Activated T-cell treated with anti-CD3 and anti-CD28 coated beads, Interleukin-2, amount 50 U/mL, for 24 hours (primary cell): Measurements from ENCODE around the gene SNX21.

Experiments
- DNase-seq: peaks from one replicate; pipeline ENCODE4 v3.0.0-alpha.2; 2020
- H3K27ac Mint-ChIP-seq: 2 replicates; pipeline ENCODE4 v1.8.0; 2020; ENCODE audit warnings: mild to moderate bottlenecking, mixed read lengths
- H3K27me3 Mint-ChIP-seq: 2 replicates; pipeline ENCODE4 v1.8.0; 2020; ENCODE audit warnings: mixed read lengths
- H3K36me3 Mint-ChIP-seq: 2 replicates; pipeline ENCODE4 v1.8.0; 2020; ENCODE audit warnings: low read depth, mixed read lengths
- H3K4me1 Mint-ChIP-seq: 2 replicates; pipeline ENCODE4 v1.8.0; 2020; ENCODE audit warnings: low read depth, mixed read lengths
- H3K4me3 Mint-ChIP-seq: 2 replicates; pipeline ENCODE4 v1.8.0; 2020; ENCODE audit warnings: mild to moderate bottlenecking, moderate library complexity, mixed read lengths
- H3K9me3 Mint-ChIP-seq: 2 replicates; pipeline ENCODE4 v1.8.0; 2020; ENCODE audit warnings: mixed read lengths

Gene SNX21

DNA sequence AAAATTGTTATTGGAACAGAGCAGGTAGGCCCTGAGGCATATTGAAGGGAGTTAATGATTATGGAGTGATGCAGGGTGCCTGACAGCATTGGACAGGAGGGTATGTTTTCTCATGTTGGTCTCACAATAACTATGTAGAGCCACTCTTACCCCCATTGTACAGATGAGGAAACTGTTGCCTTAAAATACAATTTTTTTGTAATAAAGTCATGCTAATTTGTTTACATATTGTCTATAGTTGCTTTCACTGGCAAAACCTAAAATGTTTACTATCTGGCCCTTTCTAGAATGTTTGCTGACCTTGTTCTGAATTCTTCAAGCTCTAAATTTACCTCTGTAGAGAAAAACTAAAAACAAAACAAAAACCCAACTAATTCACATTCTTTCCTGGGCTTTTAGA, 17.9 kb downstream of the SNX21 start:
- Mint-ChIP-seq H3K27me3 (no peaks in the 10 kb centered on the region), H3K9me3 (no peaks in the 10 kb centered on the region), H3K4me1 (peaks cover 28% of the 10 kb centered on the region), H3K4me3 (no peak overlapping the region), H3K36me3 (peaks cover 64% of the 10 kb centered on the region), H3K27ac (peak overlapping the region; percentile 41)
- no peak for DNase-seq

DNA sequence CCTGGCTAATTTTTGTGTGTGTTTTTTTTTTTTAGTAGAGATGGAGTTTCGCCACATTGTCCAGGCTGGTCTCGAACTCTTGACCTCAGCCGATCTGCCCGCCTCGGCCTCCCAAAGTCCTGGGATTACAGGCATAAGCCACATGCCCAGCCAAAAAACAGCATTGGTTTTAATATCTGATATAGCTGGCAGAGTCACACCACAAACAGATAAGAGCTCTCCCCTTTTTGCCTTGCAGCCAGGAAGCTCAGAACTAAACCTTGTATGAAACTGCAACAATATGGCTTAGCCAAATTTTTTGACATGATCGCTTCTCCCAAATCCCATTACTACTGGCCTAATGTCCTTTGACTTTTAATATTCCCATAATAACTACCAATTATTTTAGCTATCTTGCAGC, 18.7 kb downstream of the SNX21 start:
- no peaks in the 10 kb centered on the region for H3K27me3 Mint-ChIP-seq
- no peak overlapping the region for H3K4me3 Mint-ChIP-seq
- DNase-seq = no peak
- H3K4me1 Mint-ChIP-seq = peaks cover 30% of the 10 kb centered on the region
- H3K27ac Mint-ChIP-seq = no peak overlapping the region
- peaks cover 67% of the 10 kb centered on the region for H3K36me3 Mint-ChIP-seq
- H3K9me3 Mint-ChIP-seq = no peaks in the 10 kb centered on the region

DNA sequence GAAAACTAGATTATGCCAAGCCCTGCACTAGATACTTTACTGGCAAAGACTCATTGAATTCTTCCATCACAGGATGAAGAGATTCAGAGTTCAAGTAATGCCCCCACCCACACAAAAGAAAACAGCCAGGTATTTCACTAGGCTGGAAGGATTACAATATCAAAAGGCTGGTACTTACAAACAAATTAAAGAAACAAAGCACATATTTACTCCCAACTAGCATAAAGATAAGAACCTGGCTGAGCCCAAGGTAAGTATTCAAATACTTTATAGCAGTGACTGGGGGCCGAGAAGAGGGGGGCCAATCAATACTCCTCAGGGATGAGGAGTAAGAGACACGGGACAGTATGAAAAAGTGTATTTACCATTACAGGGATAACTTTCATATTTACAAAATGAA, 19.9 kb downstream of the SNX21 start:
- Mint-ChIP-seq H3K4me1 (peaks cover 40% of the 10 kb centered on the region), H3K36me3 (peaks cover 64% of the 10 kb centered on the region), H3K27me3 (no peaks in the 10 kb centered on the region), H3K9me3 (no peaks in the 10 kb centered on the region), H3K27ac (no peak overlapping the region), H3K4me3 (no peak overlapping the region)
- DNase-seq = no peak

DNA sequence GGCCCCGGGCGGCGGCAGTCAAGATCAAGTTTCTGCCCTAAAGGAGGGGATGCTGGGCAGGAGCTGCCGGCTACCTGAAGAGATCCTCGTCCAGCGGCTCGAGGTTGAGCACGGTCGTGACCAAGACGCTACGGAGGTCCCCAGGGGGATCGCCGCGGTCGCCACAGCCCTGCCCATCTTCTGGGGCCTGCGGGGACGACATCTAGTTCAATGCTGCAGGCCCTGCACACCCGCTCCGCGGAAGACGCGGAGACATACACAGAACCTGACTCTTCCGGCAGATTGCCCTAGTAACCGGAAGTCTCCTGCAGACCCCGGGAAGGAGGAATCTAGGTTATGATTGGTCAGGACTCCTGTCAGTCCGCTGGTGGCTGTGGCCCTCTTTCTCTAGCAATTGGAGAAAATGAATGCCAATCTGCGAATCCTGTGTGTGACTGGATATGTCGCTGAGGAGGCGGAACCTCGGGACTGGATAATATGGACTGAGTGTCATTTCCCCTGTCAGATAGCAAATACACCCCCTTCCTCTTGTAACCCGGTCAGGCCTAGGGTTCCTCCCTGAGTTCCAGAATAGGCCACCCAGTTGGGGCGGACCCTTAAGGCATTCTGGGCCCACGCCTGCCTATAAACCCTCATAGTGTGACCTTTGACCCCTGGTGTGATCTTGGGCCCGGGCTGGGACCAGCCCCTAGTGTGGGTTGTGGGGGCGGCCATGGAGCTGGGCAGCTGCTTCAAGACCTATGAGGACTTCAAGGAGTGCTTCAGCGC, 23.7 kb downstream of the SNX21 start, which contains the start of the genes ACOT8 and ZSWIM3:
TSS of gene ACOT8 (minus strand) at position 279 of the 768 bp plus-strand sequence. CDS start at position 202, 77 bp downstream.
TSS of gene ZSWIM3 (plus strand) at position 501 of the 768 bp plus-strand sequence. CDS start at position 713, 212 bp downstream.
- Mint-ChIP-seq H3K4me1 (peaks cover 55% of the 10 kb centered on the region), H3K4me3 (peak within 1 kb of the TSS; percentile 97), H3K27me3 (no peaks in the 10 kb centered on the region), H3K27ac (peak within 1 kb of the TSS; percentile 99), H3K9me3 (no peaks in the 10 kb centered on the region), H3K36me3 (peaks cover 43% of the 10 kb centered on the region)
- peak; percentile 85 for DNase-seq

DNA sequence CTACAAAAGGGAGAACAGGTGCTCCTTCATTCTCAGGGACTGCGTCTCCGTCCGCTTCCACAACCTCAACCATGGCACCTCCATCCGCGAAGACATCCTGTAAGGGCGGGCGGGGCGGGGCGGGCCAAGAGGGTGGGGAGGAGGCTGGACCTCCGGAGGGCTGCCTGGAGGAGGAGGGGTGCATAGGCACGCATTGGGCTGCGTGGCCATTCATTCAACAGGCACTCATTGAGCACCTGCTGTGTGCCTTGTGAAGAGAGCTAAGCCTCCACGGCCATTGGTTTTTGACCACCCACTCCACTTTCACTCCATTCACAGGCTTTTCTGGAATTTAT, 24.2 kb downstream of the SNX21 start:
- peak overlapping the region; percentile 97 for H3K4me3 Mint-ChIP-seq
- peaks cover 41% of the 10 kb centered on the region for H3K36me3 Mint-ChIP-seq
- H3K9me3 Mint-ChIP-seq = no peaks in the 10 kb centered on the region
- no peaks in the 10 kb centered on the region for H3K27me3 Mint-ChIP-seq
- H3K4me1 Mint-ChIP-seq = peaks cover 53% of the 10 kb centered on the region
- no peak for DNase-seq
- H3K27ac Mint-ChIP-seq = peak overlapping the region; percentile 99

DNA sequence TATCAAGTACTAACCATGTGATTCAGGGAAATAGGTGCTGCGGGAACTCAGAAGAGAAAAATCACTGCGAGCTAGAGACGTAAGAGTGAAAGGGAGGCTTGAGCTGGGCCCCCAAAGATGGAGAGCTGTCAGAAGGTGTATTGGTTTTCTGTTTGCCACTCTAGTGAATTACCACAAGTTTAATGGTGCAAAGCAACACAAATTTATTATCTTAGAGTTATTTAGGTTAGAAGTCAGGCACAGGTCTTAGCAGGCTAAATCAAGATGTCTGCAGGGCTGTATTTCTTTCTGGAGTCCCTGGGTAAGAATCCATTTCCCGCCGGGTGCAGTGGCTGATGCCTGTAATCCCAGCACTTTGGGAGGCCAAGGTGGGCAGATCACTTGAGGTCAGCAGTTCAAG, 26.3 kb downstream of the SNX21 start:
- no peak overlapping the region for H3K4me3 Mint-ChIP-seq
- no peaks in the 10 kb centered on the region for H3K27me3 Mint-ChIP-seq
- no peak for DNase-seq
- no peak overlapping the region for H3K27ac Mint-ChIP-seq
- H3K9me3 Mint-ChIP-seq = no peaks in the 10 kb centered on the region
- peaks cover 43% of the 10 kb centered on the region for H3K4me1 Mint-ChIP-seq
- peaks cover 23% of the 10 kb centered on the region for H3K36me3 Mint-ChIP-seq

DNA sequence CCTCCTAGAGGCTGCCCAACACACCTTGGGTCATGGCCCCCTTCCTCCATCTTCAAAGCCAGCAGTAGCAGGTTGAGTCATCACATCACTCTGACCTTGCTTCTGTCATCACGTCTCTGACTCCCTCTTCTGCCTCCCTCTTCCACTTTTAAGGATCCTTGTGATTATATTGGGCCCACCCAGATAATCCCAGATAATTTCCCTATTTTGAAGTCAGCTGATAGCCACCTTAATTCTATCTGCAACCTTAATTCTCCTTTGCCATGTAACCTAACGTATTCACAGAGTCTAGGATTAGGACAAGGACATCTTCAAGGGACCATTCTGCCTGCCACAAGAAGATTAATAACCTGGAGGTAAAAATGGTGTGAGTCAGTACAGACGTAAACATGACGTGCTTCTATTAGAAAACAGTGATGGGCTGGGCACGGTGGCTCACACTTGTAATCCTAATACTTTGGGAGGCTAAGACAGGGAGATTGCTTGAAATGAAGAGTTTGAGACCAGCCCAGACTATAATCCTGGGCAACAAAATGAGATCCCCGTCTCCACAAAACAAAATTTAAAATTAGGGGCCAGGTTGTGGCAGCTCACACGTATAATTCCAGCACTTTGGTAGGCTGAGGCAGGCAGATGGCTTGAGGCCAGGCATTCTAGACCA, 27.1 kb downstream of the SNX21 start:
- Mint-ChIP-seq H3K27ac (no peak overlapping the region), H3K9me3 (no peaks in the 10 kb centered on the region), H3K27me3 (no peaks in the 10 kb centered on the region), H3K4me1 (peaks cover 37% of the 10 kb centered on the region), H3K36me3 (peaks cover 20% of the 10 kb centered on the region), H3K4me3 (no peak overlapping the region)
- no peak for DNase-seq

DNA sequence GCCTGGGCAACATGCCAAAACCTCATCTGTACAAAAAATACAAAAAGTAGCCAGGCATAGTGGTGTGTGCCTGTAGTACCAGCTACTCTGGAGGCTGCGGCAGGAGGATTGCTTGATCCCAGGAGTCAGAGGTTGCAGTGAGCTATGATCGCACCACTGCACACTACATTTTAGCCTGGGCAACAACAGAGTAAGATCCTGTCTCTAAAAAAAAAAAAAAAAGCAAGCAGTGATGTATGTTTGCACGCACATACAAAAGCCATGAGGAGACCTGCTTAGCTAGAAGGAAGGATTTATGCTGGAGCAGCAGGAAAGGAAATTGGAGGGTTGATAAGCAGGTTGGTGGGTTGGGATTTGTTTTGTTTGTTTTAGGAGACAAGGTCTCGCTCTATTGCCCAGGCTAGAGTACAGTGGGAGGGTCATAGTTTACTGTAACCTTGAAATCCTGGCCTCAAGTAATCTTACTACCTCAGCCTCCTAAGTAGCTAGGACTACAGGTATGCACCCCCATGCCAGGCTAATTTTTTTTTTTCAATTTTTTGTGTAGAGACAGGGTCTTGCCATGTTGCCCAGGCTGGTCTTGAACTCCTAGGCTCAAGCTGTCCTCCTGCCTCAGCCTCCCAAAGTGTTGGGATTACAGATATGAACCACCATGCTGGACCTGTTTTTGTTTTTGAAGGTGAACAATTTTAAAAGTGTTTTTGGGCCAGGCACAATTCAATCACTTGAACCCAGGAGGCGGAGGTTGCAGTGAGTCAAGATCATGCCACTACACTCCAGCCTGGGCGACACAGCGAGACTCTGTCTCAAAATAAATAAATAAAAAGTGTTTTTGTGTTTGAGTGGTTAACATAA, 27.8 kb downstream of the SNX21 start:
- Mint-ChIP-seq H3K4me3 (no peak overlapping the region), H3K36me3 (peaks cover 22% of the 10 kb centered on the region), H3K27ac (no peak overlapping the region), H3K27me3 (no peaks in the 10 kb centered on the region), H3K4me1 (peaks cover 31% of the 10 kb centered on the region), H3K9me3 (no peaks in the 10 kb centered on the region)
- DNase-seq = no peak

DNA sequence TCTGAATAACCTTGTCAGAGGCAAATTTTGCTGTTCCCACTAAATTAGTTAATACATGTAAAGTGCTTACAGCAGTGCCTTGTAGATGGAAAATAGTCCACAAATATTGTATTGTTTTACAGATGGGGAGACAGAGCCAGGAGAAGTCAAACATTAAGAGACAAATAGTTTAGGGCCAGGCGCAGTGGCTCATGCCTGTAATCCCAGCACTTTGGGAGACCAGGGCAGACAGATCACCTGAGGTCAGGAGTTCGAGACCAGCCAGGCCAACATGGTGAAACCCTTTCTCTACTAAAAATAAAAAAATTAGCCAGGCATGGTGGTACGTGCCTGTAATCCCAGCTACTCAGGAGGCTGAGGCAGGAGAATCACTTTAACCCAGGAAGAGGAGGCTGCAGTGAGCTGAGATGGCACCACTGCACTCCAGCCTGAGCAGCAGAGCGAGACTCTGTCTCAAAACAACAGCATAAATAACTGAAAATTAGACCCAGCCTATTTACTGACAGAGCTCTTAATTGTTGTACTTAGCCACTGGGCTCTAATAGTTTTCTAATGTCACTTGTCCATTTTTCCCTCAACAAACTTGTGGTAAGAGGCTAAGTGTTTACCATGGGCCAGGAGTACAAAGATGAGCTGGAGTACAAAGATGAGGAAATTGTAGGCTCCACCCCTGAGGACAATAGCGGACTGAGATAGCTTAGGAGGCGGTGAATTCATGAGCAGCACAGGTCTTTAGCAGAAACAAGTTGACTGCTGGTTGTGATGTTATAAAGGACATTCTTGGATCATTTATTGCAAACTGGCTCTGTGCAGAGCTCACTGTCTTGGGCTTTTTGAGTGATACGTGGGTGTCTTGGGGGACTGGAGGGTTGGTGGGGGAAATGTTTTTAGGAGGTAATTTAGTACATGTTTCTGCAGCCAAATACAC, 30.2 kb downstream of the SNX21 start:
- Mint-ChIP-seq H3K27me3 (no peaks in the 10 kb centered on the region), H3K36me3 (peaks cover 12% of the 10 kb centered on the region), H3K27ac (no peak overlapping the region), H3K9me3 (no peaks in the 10 kb centered on the region), H3K4me3 (no peak overlapping the region), H3K4me1 (peaks cover 15% of the 10 kb centered on the region)
- no peak for DNase-seq

DNA sequence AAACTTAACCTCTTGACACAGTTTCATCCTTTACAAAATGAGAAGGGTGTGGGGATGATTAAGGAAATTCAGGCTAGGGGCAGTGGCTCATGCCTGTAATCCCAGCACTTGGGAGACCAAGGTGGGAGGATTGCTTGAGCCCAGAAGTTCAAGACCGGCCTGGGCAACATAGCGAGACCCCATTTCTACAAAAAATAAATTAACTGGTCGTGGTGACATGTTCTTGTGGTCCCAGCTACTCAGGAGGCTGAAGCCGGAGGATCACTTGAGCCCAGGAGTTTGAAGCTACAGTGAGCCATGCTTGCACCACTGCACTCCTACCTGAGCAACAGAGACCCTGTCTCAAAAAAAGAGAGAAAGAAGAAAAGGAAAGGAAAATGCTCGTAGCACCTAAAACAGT, 32.9 kb downstream of the SNX21 start:
- no peak for DNase-seq
- H3K36me3 Mint-ChIP-seq = peaks cover 5% of the 10 kb centered on the region
- H3K27ac Mint-ChIP-seq = no peak overlapping the region
- H3K4me3 Mint-ChIP-seq = no peak overlapping the region
- H3K4me1 Mint-ChIP-seq = peaks cover 1% of the 10 kb centered on the region
- no peaks in the 10 kb centered on the region for H3K9me3 Mint-ChIP-seq
- H3K27me3 Mint-ChIP-seq = no peaks in the 10 kb centered on the region

DNA sequence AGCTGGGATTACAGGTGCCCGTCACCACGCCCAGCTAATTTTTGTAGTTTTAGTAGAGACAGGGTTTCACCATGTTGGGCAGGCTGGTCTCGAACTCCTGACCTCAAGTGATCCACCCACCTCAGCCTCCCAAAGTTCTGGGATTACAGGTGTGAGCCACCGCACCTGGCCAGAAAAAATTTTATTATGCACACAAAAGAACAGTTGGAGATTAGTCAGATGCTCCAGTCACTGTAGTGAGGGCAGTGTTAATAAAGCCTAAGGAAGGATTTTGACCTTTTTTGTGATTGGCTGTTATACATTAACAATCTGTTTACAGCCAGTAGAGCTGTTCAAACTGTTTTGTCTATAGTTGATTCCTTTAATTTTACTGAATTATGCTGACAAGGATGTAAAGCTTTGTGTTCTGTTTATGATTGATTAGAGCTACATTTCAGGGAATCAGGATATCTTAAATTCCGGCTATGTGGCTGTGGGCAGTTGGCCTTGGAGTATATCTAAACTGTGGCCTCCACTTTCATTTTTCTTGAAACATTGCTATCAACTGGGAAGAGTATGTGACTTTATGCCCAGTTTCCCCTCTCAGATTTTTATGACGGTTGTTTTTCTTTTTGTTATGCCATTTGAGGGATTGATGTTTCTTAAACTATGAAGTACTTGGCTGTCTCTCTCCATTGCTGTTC, 33.7 kb downstream of the SNX21 start:
- DNase-seq = no peak
- no peaks in the 10 kb centered on the region for H3K27me3 Mint-ChIP-seq
- peaks cover 1% of the 10 kb centered on the region for H3K4me1 Mint-ChIP-seq
- H3K36me3 Mint-ChIP-seq = peaks cover 5% of the 10 kb centered on the region
- H3K9me3 Mint-ChIP-seq = no peaks in the 10 kb centered on the region
- no peak overlapping the region for H3K4me3 Mint-ChIP-seq
- H3K27ac Mint-ChIP-seq = no peak overlapping the region

DNA sequence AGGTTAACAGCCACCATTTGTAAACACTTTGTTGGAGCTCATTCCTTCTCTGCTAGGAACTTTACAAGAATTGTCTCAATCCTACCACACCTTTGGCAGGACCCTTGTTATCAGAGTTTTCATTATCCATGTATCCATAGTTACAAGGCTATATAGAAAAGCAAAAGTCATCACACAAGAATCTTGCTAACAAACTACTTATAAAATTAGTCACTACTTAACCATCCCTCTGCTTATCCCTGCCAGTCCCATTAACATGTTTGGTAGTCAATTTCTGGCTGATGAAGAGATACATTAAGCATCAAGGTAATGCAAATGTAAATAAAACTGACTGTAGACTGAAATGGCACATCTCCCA, 34.2 kb downstream of the SNX21 start:
- Mint-ChIP-seq H3K36me3 (peaks cover 5% of the 10 kb centered on the region), H3K27ac (no peak overlapping the region), H3K4me1 (peaks cover 1% of the 10 kb centered on the region), H3K27me3 (no peaks in the 10 kb centered on the region), H3K4me3 (no peak overlapping the region), H3K9me3 (no peaks in the 10 kb centered on the region)
- DNase-seq = no peak

DNA sequence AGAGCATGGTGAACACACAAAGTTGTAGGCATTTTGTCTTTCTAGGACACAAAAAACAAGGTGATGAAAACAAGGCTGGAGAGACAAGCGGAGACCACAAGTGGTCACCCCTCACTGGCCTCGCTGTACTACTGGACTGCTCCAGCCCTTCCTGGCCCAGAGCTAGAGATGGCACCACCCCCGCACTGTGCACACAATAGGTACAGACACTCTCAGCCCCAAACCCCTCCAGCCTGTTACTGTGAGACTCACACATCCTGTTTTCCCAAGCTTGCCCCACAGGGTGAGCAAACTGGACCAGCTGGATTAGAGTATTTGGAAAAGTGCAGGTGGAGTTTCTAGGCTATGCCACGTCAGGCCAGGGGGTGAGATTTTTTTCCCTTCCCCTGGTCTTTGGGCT, 39.0 kb downstream of the SNX21 start:
- Mint-ChIP-seq H3K4me1 (no peaks in the 10 kb centered on the region), H3K27me3 (no peaks in the 10 kb centered on the region), H3K27ac (no peak overlapping the region)

More for the DNA sequence above, 39.0 kb downstream of the SNX21 start:
- Mint-ChIP-seq H3K4me3 (no peak overlapping the region), H3K9me3 (no peaks in the 10 kb centered on the region), H3K36me3 (peaks cover 11% of the 10 kb centered on the region)
- no peak for DNase-seq
